ENCODE results near the gene SFRP5.

Gene SFRP5

GRCh38 chr10:97731346-97732051 is 40.3 kb downstream of the SFRP5 start:
- peak overlapping the region; percentile 45 for H3K27ac ChIP-seq
- ChIA-PET CTCF (interaction anchor here (0.6 to 8.8 kb wide), 13 partner anchors 9 to 702 kb away, joined by 3 to 122 read pairs (median 4); no protein-coding TSS in a partner anchor), POLR2A (ENCODE audit: low non-redundant PET) (no interaction called here)
- peak; percentile 73 for DNase-seq (ENCODE audit: low spot score)
- TF ChIP-seq CTCF (conservative IDR thresholded peaks at IDR 0.05; ENCODE audit: low read depth) = peak; percentile 86

- ChIA-PET POLR2A (ENCODE audit: low non-redundant PET) (no interaction called here), CTCF (interaction anchor here (0.6 to 8.8 kb wide), 4 partner anchors 19 to 56 kb away, joined by 3 to 122 read pairs (median 4); no protein-coding TSS in a partner anchor)
- no peak overlapping the region for H3K27ac ChIP-seq
- no peak for TF ChIP-seq CTCF (conservative IDR thresholded peaks at IDR 0.05; ENCODE audit: low read depth)
- no peak for DNase-seq (ENCODE audit: low spot score)
Observed at GRCh38 chr10:97729014-97729413, 42.8 kb downstream of the SFRP5 start.

GRCh38 chr10:97726636-97727178 is 45.1 kb downstream of the SFRP5 start:
- DNase-seq (ENCODE audit: low spot score) = peak; percentile 64
- peak overlapping the region; percentile 87 for H3K27ac ChIP-seq
- ChIA-PET CTCF (interaction anchor here (0.7 to 3.1 kb wide), 3 partner anchors 17 to 493 kb away, joined by 3 to 18 read pairs (median 4); no protein-coding TSS in a partner anchor), POLR2A (ENCODE audit: low non-redundant PET) (interaction anchor here (1.4 kb wide), 1 partner anchor 13 kb away, joined by 6 read pairs; the partner anchor contains the start of gene MARVELD1)
- no peak for TF ChIP-seq CTCF (conservative IDR thresholded peaks at IDR 0.05; ENCODE audit: low read depth)

GRCh38 chr10:97724341-97724941 is 47.4 kb downstream of the SFRP5 start:
- DNase-seq (ENCODE audit: low spot score) = no peak
- TF ChIP-seq CTCF (conservative IDR thresholded peaks at IDR 0.05; ENCODE audit: low read depth) = no peak
- POLR2A ChIA-PET (ENCODE audit: low non-redundant PET) = interaction anchor here (0.5 to 1.1 kb wide), 3 partner anchors 11 to 41 kb away, joined by 3 to 5 read pairs (median 5); no protein-coding TSS in a partner anchor
- CTCF ChIA-PET = interaction anchor here (0.8 to 2.0 kb wide), 4 partner anchors 15 to 28 kb away, joined by 3 to 13 read pairs (median 4); no protein-coding TSS in a partner anchor
- peak overlapping the region; percentile 86 for H3K27ac ChIP-seq

GRCh38 chr10:97723001-97723400 is 48.8 kb downstream of the SFRP5 start:
- CTCF ChIA-PET = interaction anchor here (1.3 to 2.0 kb wide), 2 partner anchors 9 to 13 kb away, joined by 3 to 13 read pairs; partner anchors contain the start of gene MARVELD1
- POLR2A ChIA-PET (ENCODE audit: low non-redundant PET) = no interaction called here
- no peak for DNase-seq (ENCODE audit: low spot score)
- peak overlapping the region; percentile 86 for H3K27ac ChIP-seq
- no peak for TF ChIP-seq CTCF (conservative IDR thresholded peaks at IDR 0.05; ENCODE audit: low read depth)

Data from RWPE1 (cell line).